GM23338 (cell line): ENCODE data around the gene TAF8. TPM values are rescaled to one million over a fixed set of nuclear protein-coding genes. Genes with fewer than 3 reads are reported as not detected.

Experiments
- ATAC-seq: fragments of 200-7000 bp; cut with Tn5 transposase; 3 replicates; pipeline ENCODE4 v1.9.1; 2020
- DNase-seq: peaks from one replicate; pipeline ENCODE4 v3.0.0-alpha.2; 2015; ENCODE audit warnings: low spot score
- H2AFZ ChIP-seq: fragments of 200-600 bp; sonication (generic); 2 replicates; pipeline ENCODE4 v1.8.0; 2016; ENCODE audit warnings: antibody characterized with exemption, mild to moderate bottlenecking, moderate library complexity
- H3F3A ChIP-seq: fragments of 200-600 bp; sonication (generic); replicated peaks from 2 replicates; pipeline ENCODE4 v1.8.0; 2017; ENCODE audit warnings: antibody characterized with exemption, mixed run types, low read depth
- H3K27ac ChIP-seq: fragments of 200-600 bp; sonication (generic); 2 replicates; pipeline ENCODE4 v1.6.1; 2016; ENCODE audit warnings: low read depth
- H3K27me3 ChIP-seq: fragments of 200-600 bp; sonication (generic); 2 replicates; pipeline ENCODE4 v1.8.0; 2016; ENCODE audit warnings: mild to moderate bottlenecking, mixed run types, moderate library complexity; ENCODE audit not compliant: insufficient read depth
- H3K36me3 ChIP-seq: fragments of 200-600 bp; sonication (generic); 2 replicates; pipeline ENCODE4 v1.8.0; 2016; ENCODE audit warnings: mild to moderate bottlenecking; ENCODE audit not compliant: insufficient read depth
- H3K4me1 ChIP-seq: fragments of 200-600 bp; sonication (generic); 2 replicates; pipeline ENCODE4 v1.8.0; 2016; ENCODE audit warnings: mild to moderate bottlenecking, moderate library complexity; ENCODE audit not compliant: insufficient read depth
- H3K4me2 ChIP-seq: fragments of 200-600 bp; sonication (generic); 2 replicates; pipeline ENCODE4 v1.7.1; 2017; ENCODE audit warnings: mixed run types
- H3K4me3 ChIP-seq: fragments of 200-600 bp; sonication (generic); 2 replicates; pipeline ENCODE4 v1.6.1; 2016; ENCODE audit warnings: mixed run types
- H3K79me2 ChIP-seq: fragments of 200-600 bp; sonication (generic); replicated peaks from 2 replicates; pipeline ENCODE4 v1.8.0; 2017; ENCODE audit warnings: mild to moderate bottlenecking; ENCODE audit not compliant: insufficient read depth
- H3K9me2 ChIP-seq: fragments of 200-600 bp; sonication (generic); 2 replicates; pipeline ENCODE4 v1.8.0; 2017; ENCODE audit not compliant: insufficient read depth
- H4K20me1 ChIP-seq: fragments of 200-600 bp; sonication (generic); replicated peaks from 2 replicates; pipeline ENCODE4 v1.8.0; 2017; ENCODE audit warnings: mild to moderate bottlenecking; ENCODE audit not compliant: insufficient read depth
- H3K27ac Mint-ChIP-seq: 2 replicates; pipeline ENCODE4 v1.8.0; 2020; ENCODE audit warnings: inconsistent platforms, mild to moderate bottlenecking, moderate library complexity, mixed read lengths
- H3K27me3 Mint-ChIP-seq: 3 replicates; pipeline ENCODE4 v1.8.0; 2022; ENCODE audit warnings: low read depth, mild to moderate bottlenecking, moderate library complexity, mixed read lengths, inconsistent platforms; ENCODE audit not compliant: insufficient read depth, poor library complexity
- H3K36me3 Mint-ChIP-seq: 3 replicates; pipeline ENCODE4 v1.8.0; 2021; ENCODE audit warnings: low read depth, mild to moderate bottlenecking, inconsistent platforms, moderate library complexity, mixed read lengths
- H3K4me1 Mint-ChIP-seq: 3 replicates; pipeline ENCODE4 v1.8.0; 2020; ENCODE audit warnings: mild to moderate bottlenecking, inconsistent platforms, mixed read lengths
- H3K4me3 Mint-ChIP-seq: 3 replicates; pipeline ENCODE4 v1.8.0; 2021; ENCODE audit warnings: moderate library complexity, mild to moderate bottlenecking, inconsistent platforms, mixed read lengths
- H3K9me3 Mint-ChIP-seq: 3 replicates; pipeline ENCODE4 v1.8.0; 2020; ENCODE audit warnings: moderate library complexity, mild to moderate bottlenecking, inconsistent platforms, mixed read lengths
- ETS1 ChIP-seq: IDR thresholded peaks from 2 replicates; pipeline ENCODE4 v1.6.1; 2016; ENCODE audit warnings: antibody characterized with exemption
- EZH2 ChIP-seq: fragments of 200-600 bp; sonication (generic); IDR thresholded peaks from one replicate; pipeline ENCODE4 v1.8.0; 2017; ENCODE audit warnings: antibody characterized with exemption, mild to moderate bottlenecking, low read depth; ENCODE audit not compliant: unreplicated experiment
- ZNF114 ChIP-seq: fragments of 250-450 bp; sonication (Bioruptor Pico); IDR thresholded peaks from 2 replicates; pipeline ENCODE4 v1.5.0; 2020; ENCODE audit warnings: mild to moderate bottlenecking, moderate library complexity
- ZNF462 ChIP-seq: fragments of 250-450 bp; sonication (Bioruptor Pico); IDR thresholded peaks from 2 replicates; pipeline ENCODE4 v1.5.0; 2020; ENCODE audit warnings: mild to moderate bottlenecking, moderate library complexity
- polyA plus RNA-seq: library from polyadenylated mRNA; unstranded; fragments of >200 nt; fragmentation: Nextera tagmentation; extraction: Ambion mirVana; gene quantifications from 2 replicates; pipeline ENCODE4 v1.2.1, GENCODE V29; 2016
- total RNA-seq: library from RNA; depleted of rRNA; stranded (reverse); fragments of >200 nt; shearing (Covaris generic); gene quantifications from 2 replicates; pipeline ENCODE4 v1.2.3, GENCODE V29; 2014

The TAF8 gene
- total and polyA plus RNA-seq, 2 experiments from 2014 or later: 18.7 to 30.6 TPM

- Mint-ChIP-seq H3K4me3 (no peak overlapping the region), H3K27me3 (no peaks in the 10 kb centered on the region), H3K4me1 (peaks cover 16% of the 10 kb centered on the region), H3K9me3 (no peaks in the 10 kb centered on the region), H3K27ac (no peak overlapping the region), H3K36me3 (no peaks in the 10 kb centered on the region)
- no peaks in the 10 kb centered on the region for H3K27me3 ChIP-seq
- ATAC-seq (no peak), DNase-seq (no peak)
- no peak overlapping the region for H3K27ac ChIP-seq
- no peaks in the 10 kb centered on the region for H3K79me2 ChIP-seq
- H3K4me3 ChIP-seq: no peak overlapping the region
- H3F3A ChIP-seq: no peaks in the 10 kb centered on the region
- H3K4me1 ChIP-seq: peaks cover 12% of the 10 kb centered on the region; the same call in 1 of the 2 replicates
- H4K20me1 ChIP-seq: no peaks in the 10 kb centered on the region
- H3K4me2 ChIP-seq: no peak overlapping the region
- no peaks in the 10 kb centered on the region for H3K9me2 ChIP-seq
- H2AFZ ChIP-seq: no peak overlapping the region
- no peaks in the 10 kb centered on the region for H3K36me3 ChIP-seq
- no peak for TF ChIP-seq ZNF114 (CRISPR knock-in tag)
- TF ChIP-seq EZH2: no peak
- no peak for TF ChIP-seq ZNF462
- no peak for TF ChIP-seq ETS1
These were observed 25.1 kb upstream of the TAF8 start for GRCh38 chr6:42025066-42025844.
